Liver (tissue), 3 donors: ENCODE measurements around the gene COX4I1.

Source experiments
- CTCF ChIP-seq: fragments of 150-350 bp; IDR thresholded peaks from 2 replicates; pipeline ENCODE4 v1.5.1; 2017; ENCODE audit warnings: improper control_type of control experiment, low read depth, low read length; ENCODE audit not compliant: missing input control
- GABPA ChIP-seq, 2 donors: IDR thresholded peaks in 1 of 2; conservative IDR thresholded peaks in 1 of 2; 2 replicates each; pipeline ENCODE4 v1.6.1; 2016; ENCODE audit warnings: antibody characterized with exemption in 2 of 2, mild to moderate bottlenecking in 1 of 2, moderate library complexity in 1 of 2
- MAX ChIP-seq: IDR thresholded peaks from 2 replicates; pipeline ENCODE4 v1.6.1; 2016; ENCODE audit warnings: antibody characterized with exemption
- YY1 ChIP-seq: IDR thresholded peaks from 2 replicates; pipeline ENCODE4 v1.6.1; 2016; ENCODE audit warnings: antibody characterized with exemption, mild to moderate bottlenecking
- donor health status: healthy.
- donor health status: healthy.

GRCh38 chr16:85842435-85842834, 42.9 kb downstream of the COX4I1 start:
- TF ChIP-seq CTCF (no peak), YY1 (no peak), MAX (no peak), GABPA (IDR thresholded peaks at IDR 0.05 in 1 of 2, conservative IDR thresholded peaks at IDR 0.05 in 1 of 2) (no peak)
